ENCODE results near the gene UTY.

UTY gene

DNA sequence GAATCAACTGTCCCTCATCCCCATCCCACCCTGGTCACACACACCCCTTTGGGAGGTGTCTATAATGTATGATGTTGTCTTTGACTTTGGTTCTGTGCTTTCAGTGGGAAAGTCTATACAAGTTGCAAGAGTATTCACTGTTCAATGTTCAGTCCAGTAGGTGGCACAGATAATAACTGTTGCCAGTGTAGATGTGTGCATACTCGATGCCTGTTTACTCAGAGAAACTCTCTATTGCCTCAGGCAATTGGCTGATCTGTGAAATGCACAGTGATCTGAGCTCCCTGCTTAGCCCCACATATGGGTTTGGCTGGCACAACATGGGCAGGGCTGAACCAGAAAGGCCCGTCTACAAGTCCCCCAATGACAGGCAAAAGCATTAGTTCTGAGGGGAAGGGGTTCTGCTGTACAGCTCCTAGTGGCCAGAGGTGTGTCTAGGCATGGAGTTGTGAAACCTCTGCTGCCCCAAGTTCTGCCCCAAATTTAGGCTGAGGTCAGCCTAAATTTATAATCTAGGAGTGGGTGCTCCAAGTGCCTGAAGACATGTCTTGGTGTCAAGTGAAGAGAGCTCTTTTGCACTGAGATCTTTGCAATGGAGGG is 252.4 kb downstream of the UTY start:
- Mint-ChIP-seq H3K4me3 (no peak overlapping the region), H3K36me3 (ENCODE audit: low read depth) (no peaks in the 10 kb centered on the region), H3K9me3 (peaks cover 18% of the 10 kb centered on the region), H3K4me1 (ENCODE audit: low read depth) (no peaks in the 10 kb centered on the region), H3K27me3 (peaks cover 5% of the 10 kb centered on the region), H3K27ac (no peak overlapping the region)
- intact Hi-C loops (cut with micrococcal nuclease) = no loop called here

DNA sequence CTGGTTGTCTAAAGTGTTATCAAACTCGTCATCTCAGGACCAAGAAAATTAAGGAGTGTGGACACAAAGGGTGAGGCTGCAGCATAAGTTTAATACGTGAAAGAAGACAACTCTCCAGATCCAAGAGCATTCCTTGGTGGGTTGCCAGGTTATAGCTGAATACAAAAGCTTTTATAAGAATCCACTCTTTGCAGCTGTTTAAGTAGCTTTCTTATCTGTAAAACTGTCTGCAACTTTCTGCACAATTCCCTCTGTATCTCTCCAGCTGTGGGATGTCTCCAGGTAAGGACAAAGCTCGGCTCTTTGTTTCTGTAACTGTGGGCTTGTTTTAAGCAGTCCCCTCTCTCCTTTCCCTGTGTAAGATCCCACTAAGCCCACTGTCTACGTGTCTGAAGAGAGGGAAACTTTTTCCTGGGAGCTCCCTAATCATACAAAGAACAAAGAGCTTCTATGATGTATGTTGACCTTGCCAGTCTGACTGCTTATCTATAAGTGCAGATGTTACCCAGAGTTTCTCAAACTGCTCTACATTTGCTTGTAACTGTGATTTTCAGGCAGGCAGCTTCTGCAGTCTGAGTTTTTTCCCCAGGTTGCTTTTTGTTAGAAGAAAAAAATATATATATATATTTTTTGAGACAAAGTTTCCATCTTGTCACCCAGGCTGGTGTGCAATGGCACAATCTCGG is 268.7 kb downstream of the UTY start:
- H3K4me3 Mint-ChIP-seq = no peak overlapping the region
- no peak overlapping the region for H3K27ac Mint-ChIP-seq
- no peaks in the 10 kb centered on the region for H3K4me1 Mint-ChIP-seq (ENCODE audit: low read depth)
- intact Hi-C loops (cut with micrococcal nuclease) = no loop called here
- H3K27me3 Mint-ChIP-seq = no peaks in the 10 kb centered on the region
- peaks cover 9% of the 10 kb centered on the region for H3K9me3 Mint-ChIP-seq
- no peaks in the 10 kb centered on the region for H3K36me3 Mint-ChIP-seq (ENCODE audit: low read depth)

DNA sequence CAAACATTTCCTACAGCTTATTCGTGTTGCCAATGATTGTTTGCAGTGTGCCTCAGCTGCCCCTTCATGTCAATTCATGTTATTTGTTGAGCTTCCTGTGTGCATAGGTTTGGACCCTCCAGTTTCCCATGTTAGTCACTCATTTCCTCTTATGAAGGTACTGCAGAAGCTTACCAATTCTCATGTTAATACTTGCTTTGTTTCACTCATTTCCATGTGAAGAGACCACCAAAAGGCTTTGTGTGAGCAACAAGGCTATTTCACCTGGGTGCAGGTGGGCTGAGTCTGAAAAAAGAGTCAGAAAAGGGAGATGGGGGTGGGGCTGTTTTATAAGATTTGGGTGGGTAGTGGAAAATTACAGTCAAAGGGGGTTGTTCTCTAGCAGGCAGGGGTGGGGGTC is 274.6 kb downstream of the UTY start:
- H3K27ac Mint-ChIP-seq = no peak overlapping the region
- H3K4me1 Mint-ChIP-seq (ENCODE audit: low read depth) = no peaks in the 10 kb centered on the region
- H3K9me3 Mint-ChIP-seq = peaks cover 20% of the 10 kb centered on the region
- H3K27me3 Mint-ChIP-seq = no peaks in the 10 kb centered on the region
- intact Hi-C loops (cut with micrococcal nuclease) = no loop called here
- no peak overlapping the region for H3K4me3 Mint-ChIP-seq
- H3K36me3 Mint-ChIP-seq (ENCODE audit: low read depth) = no peaks in the 10 kb centered on the region

All from dendritic cell treated with granulocyte-macrophage colony-stimulating factor and Interleukin-4, amounts not matched to agents 40 ng/mL and 50 ng/mL, for 4 days (primary cell).